Measurements from ENCODE around the gene PHYHIPL. TPM values are rescaled to one million over a fixed set of nuclear protein-coding genes. Genes with fewer than 3 reads are reported as not detected.

Gene PHYHIPL
- total RNA-seq: under 0.01 and 0.25 TPM in 2 replicates

DNA sequence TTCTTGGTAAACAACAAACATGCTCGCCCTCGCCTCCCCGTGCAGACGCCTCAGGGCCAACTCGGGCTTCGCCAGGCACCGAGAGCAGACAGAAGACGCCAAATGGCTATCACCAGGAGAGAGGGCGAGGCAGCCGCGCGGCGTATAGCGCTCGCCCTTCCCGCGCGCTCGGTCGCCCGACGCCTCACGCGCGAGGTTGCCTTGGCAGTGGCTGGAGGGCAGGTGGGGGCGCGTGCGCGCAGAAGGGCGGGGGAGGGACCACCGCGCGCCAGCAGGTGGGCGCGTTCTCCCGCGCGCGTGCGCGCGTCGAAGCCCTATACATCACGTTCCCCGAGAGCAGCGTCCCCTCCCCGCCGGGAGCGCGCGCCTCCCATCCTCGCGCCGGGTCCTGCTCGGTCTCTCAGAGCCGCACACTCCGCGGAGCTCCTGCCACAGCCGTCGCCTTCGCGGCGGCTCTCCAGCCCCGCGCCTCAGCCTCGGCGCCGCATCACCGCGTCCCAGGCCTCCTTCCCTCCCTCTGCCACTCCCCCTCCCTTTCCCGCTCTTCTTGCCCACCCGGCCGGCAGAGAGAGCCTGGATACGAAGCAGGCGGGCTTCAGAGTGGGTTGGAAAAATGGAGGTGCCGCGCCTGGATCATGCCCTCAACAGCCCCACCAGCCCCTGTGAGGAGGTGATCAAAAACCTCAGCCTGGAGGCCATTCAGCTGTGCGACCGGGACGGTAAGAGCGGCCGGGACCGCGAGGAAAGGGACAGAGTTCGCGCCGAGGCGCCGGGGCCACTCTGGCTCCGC is at the start of gene PHYHIPL:
PHYHIPL (plus strand) TSS at position 403 of the 790 bp plus-strand sequence; CDS start at position 614, 211 bp downstream.

Other genes starting within 250 kb of the PHYHIPL start
- gene FAM13C, start 185.9 kb downstream of the PHYHIPL start, total RNA-seq: 3.4 and 4.4 TPM in 2 replicates

Data from aortic smooth muscle cell (primary cell).